PC-9 (cell line): ENCODE measurements around the gene SNAPC4. TPM values are rescaled to one million over a fixed set of nuclear protein-coding genes. Genes with fewer than 3 reads are reported as not detected.

Experiments
- BruUV-seq: library from RNA; stranded (reverse); fragments of 400-500 nt; replicated peaks from 2 replicates; lab custom pipeline; 2021; lab: Mats Ljungman, UMichigan
- CTCF ChIA-PET: fragments of 300-600 bp; sonication (Branson Sonifier 250); formaldehyde crosslinking; loops from one replicate; lab custom pipeline; 2022; ENCODE audit warnings: antibody characterized with exemption; lab: Charles Lee
- POLR2A ChIA-PET: fragments of 300-600 bp; sonication (Branson Sonifier 250); formaldehyde crosslinking; loops from one replicate; lab custom pipeline; 2022; ENCODE audit warnings: antibody characterized with exemption; ENCODE audit not compliant: unreplicated experiment; lab: Charles Lee
- DNase-seq, 2 experiments: peaks; one replicate each; pipeline versions ENCODE4 v3.0.0 to v3.0.0-alpha.2; 2015 to 2022; ENCODE audit warnings: mixed read lengths in 1 of 2
- H2AFZ ChIP-seq: fragments of 200-600 bp; sonication (generic); 2 replicates; pipeline ENCODE4 v1.8.1; 2017; ENCODE audit warnings: antibody characterized with exemption
- H3F3A ChIP-seq: fragments of 200-600 bp; sonication (generic); 2 replicates; pipeline ENCODE4 v1.8.1; 2017; ENCODE audit warnings: antibody characterized with exemption, mild to moderate bottlenecking, low read depth; ENCODE audit not compliant: insufficient read depth
- H3K27ac ChIP-seq: fragments of 200-600 bp; sonication (generic); 2 replicates; pipeline ENCODE4 v1.6.1; 2016; ENCODE audit warnings: mixed run types
- H3K27me3 ChIP-seq: fragments of 200-600 bp; sonication (generic); 2 replicates; pipeline ENCODE4 v1.6.1; 2016; ENCODE audit warnings: low read depth, mixed run types; ENCODE audit not compliant: insufficient read depth
- H3K36me3 ChIP-seq: fragments of 200-600 bp; sonication (generic); 2 replicates; pipeline ENCODE4 v1.6.1; 2016; ENCODE audit warnings: low read depth, mixed run types
- H3K4me1 ChIP-seq: fragments of 200-600 bp; sonication (generic); replicated peaks from 2 replicates; pipeline ENCODE4 v1.6.1; 2016; ENCODE audit warnings: mixed run types; ENCODE audit not compliant: insufficient read depth
- H3K4me2 ChIP-seq: fragments of 200-600 bp; sonication (generic); 2 replicates; pipeline ENCODE4 v1.6.1; 2017; ENCODE audit warnings: mixed run types
- H3K4me3 ChIP-seq: fragments of 200-600 bp; sonication (generic); 2 replicates; pipeline ENCODE4 v1.6.1; 2016; ENCODE audit warnings: mixed run types
- H3K79me2 ChIP-seq: fragments of 200-600 bp; sonication (generic); 2 replicates; pipeline ENCODE4 v1.6.1; 2017; ENCODE audit warnings: low read depth, mixed run types
- H3K9me2 ChIP-seq: fragments of 200-600 bp; sonication (generic); 2 replicates; pipeline ENCODE4 v1.8.1; 2017; ENCODE audit warnings: mild to moderate bottlenecking; ENCODE audit not compliant: insufficient read depth
- H3K9me3 ChIP-seq: fragments of 200-600 bp; sonication (generic); 2 replicates; pipeline ENCODE4 v1.8.1; 2016; ENCODE audit warnings: low read depth; ENCODE audit not compliant: insufficient read depth
- H4K20me1 ChIP-seq: fragments of 200-600 bp; sonication (generic); 2 replicates; pipeline ENCODE4 v1.8.1; 2017; ENCODE audit not compliant: insufficient read depth
- EZH2 ChIP-seq: fragments of 200-600 bp; sonication (generic); IDR thresholded peaks from 2 replicates; pipeline ENCODE4 v1.8.0; 2017; ENCODE audit warnings: antibody characterized with exemption, low read depth
- intact Hi-C: fragments of 100-400 bp; cut with micrococcal nuclease; formaldehyde crosslinking; loops from one replicate; pipeline ENCODE4 v1.10.0; 2022; ENCODE audit not compliant: unreplicated experiment
- total RNA-seq: library from RNA; stranded (reverse); gene quantifications from 2 replicates; pipeline ENCODE4 v1.2.3, GENCODE V29; 2021
- TF ChIP-seq, protein P1 (sequence below): fragments of 200-600 bp; sonication (generic); conservative IDR thresholded peaks from 2 replicates; pipeline ENCODE4 v1.6.1; 2017; ENCODE audit warnings: mixed run types, antibody characterized with exemption, mild to moderate bottlenecking, moderate library complexity

The SNAPC4 gene
- total RNA-seq, 1 experiment from 2014 or later = 14.4 TPM

DNA sequence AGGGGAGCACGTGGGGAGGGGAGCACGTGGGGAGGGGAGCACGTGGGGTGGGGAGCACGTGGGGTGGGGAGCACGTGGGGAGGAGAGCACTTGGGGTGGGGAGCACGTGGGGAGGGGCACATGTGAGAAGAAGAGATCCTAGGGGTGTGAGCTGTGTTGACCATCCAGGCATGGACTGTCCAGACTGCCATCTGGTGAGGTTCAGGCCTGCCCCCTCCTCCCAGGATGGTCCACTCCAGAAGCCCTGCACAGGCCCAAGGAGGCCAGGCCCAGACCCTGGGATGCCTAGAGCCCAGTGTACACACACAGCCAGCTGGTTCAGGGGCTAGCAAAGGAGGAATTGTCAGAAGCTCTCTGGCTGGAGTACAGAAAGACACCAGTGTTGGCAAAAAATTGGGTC is 2.3 kb downstream of the SNAPC4 start:
- H3K27me3 ChIP-seq = no peaks in the 10 kb centered on the region
- no peak overlapping the region for H3K4me2 ChIP-seq
- H3K27ac ChIP-seq = no peak overlapping the region
- no peaks in the 10 kb centered on the region for H3K9me2 ChIP-seq
- no TSS peak for BruUV-seq
- peaks cover 13% of the 10 kb centered on the region for H3K4me1 ChIP-seq
- ChIA-PET POLR2A (no interaction called here), CTCF (no interaction called here)
- H3K79me2 ChIP-seq = peaks cover 23% of the 10 kb centered on the region
- peaks cover 11% of the 10 kb centered on the region for H4K20me1 ChIP-seq
- peaks cover 7% of the 10 kb centered on the region; the same call in 1 of the 2 replicates for H3F3A ChIP-seq
- peaks cover 13% of the 10 kb centered on the region; the same call in 1 of the 2 replicates for H3K36me3 ChIP-seq
- DNase-seq = no peak
- H3K4me3 ChIP-seq = no peak overlapping the region
- H2AFZ ChIP-seq = no peak overlapping the region
- no peaks in the 10 kb centered on the region for H3K9me3 ChIP-seq
- intact Hi-C loops = no loop called here
- TF ChIP-seq, protein P1, sequence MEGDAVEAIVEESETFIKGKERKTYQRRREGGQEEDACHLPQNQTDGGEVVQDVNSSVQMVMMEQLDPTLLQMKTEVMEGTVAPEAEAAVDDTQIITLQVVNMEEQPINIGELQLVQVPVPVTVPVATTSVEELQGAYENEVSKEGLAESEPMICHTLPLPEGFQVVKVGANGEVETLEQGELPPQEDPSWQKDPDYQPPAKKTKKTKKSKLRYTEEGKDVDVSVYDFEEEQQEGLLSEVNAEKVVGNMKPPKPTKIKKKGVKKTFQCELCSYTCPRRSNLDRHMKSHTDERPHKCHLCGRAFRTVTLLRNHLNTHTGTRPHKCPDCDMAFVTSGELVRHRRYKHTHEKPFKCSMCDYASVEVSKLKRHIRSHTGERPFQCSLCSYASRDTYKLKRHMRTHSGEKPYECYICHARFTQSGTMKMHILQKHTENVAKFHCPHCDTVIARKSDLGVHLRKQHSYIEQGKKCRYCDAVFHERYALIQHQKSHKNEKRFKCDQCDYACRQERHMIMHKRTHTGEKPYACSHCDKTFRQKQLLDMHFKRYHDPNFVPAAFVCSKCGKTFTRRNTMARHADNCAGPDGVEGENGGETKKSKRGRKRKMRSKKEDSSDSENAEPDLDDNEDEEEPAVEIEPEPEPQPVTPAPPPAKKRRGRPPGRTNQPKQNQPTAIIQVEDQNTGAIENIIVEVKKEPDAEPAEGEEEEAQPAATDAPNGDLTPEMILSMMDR = no peak
- TF ChIP-seq EZH2 = no peak

DNA sequence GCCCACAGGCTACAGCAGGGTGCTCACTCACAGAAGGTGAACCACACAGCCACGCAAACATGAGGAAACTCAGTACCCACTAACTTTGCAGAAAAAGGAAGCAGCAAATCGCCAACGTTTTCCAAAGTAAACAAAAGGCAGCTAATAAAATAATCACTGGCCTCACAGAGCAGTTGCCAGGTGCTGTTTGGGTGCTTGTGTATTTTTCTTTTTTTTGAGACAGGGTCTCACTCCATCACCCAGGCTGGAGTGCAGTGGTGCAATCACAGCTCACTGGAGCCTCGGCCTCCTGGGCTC is 3.8 kb downstream of the SNAPC4 start:
- Histone ChIP-seq H2AFZ (no peak overlapping the region), H3K27me3 (no peaks in the 10 kb centered on the region), H3K79me2 (peaks cover 23% of the 10 kb centered on the region), H4K20me1 (peaks cover 11% of the 10 kb centered on the region), H3K9me2 (no peaks in the 10 kb centered on the region), H3K27ac (no peak overlapping the region), H3K4me1 (peaks cover 13% of the 10 kb centered on the region), H3K36me3 (peaks cover 13% of the 10 kb centered on the region; the same call in 1 of the 2 replicates), H3K4me3 (no peak overlapping the region), H3K4me2 (no peak overlapping the region), H3F3A (peaks cover 5% of the 10 kb centered on the region; the same call in 1 of the 2 replicates), H3K9me3 (no peaks in the 10 kb centered on the region)
- no TSS peak for BruUV-seq
- DNase-seq = no peak
- ChIA-PET POLR2A (no interaction called here), CTCF (no interaction called here)
- intact Hi-C loops = no loop called here
- TF ChIP-seq, protein P1 = no peak
- no peak for TF ChIP-seq EZH2

DNA sequence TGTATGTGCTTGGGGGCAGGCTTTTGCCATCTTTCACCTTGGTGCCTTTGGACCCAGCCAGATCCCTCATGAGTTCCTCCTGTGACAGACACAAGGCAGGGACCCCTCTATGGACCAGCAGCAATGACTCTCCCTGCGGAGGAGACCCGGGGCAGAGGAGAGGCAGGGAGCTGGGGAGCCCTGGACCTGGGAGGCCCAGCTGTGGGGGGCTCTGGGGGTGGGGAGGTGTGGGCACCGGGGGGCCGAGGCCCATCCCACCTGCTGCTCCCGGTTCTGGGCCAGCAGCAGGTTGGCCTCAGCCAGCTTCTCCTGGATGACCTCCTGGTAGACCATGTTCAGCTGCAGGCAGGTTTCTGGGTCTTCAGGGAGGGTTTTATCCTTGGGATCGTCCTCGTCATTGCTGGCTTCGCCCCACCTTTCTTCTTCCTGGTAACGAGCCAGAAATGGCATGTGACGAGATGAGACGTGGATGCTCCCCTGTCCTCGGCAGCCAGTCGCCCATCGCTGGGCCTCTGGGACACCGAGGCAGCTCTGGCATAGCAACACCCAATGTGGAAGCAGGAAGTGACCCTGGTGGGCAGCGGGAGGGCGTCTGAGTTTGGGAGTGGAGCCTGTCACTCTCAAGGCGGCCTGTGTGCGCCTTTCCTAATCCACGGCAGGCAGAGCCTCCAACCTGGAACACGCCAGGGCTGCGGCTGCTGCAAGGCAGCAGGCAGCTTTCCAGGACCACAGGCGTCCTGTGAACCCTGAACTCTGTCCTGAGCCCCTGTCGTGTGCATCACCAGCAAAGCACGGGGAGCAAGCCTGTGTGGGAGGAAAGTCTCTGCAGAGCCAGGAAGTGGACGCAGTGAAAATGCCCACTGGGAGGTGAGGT is 4.4 kb downstream of the SNAPC4 start:
- intact Hi-C loops = no loop called here
- H3K79me2 ChIP-seq = peaks cover 23% of the 10 kb centered on the region
- no peak overlapping the region for H3K4me2 ChIP-seq
- no peak for DNase-seq
- no peak overlapping the region for H2AFZ ChIP-seq
- peaks cover 13% of the 10 kb centered on the region; the same call in 1 of the 2 replicates for H3K36me3 ChIP-seq
- H3K9me2 ChIP-seq = no peaks in the 10 kb centered on the region
- no peaks in the 10 kb centered on the region for H3K27me3 ChIP-seq
- TF ChIP-seq EZH2 = no peak
- no peak overlapping the region for H3K27ac ChIP-seq
- peaks cover 2% of the 10 kb centered on the region; the same call in 1 of the 2 replicates for H3F3A ChIP-seq
- BruUV-seq = no TSS peak
- no peak overlapping the region for H3K4me3 ChIP-seq
- peaks cover 11% of the 10 kb centered on the region for H4K20me1 ChIP-seq
- peaks cover 11% of the 10 kb centered on the region for H3K4me1 ChIP-seq
- CTCF ChIA-PET = no interaction called here
- POLR2A ChIA-PET = no interaction called here
- no peaks in the 10 kb centered on the region for H3K9me3 ChIP-seq
